Measurements from ENCODE around the gene SEMA4C.
"Not testable (repeated sequence)": the region's sequence is repeated elsewhere in the genome, so short reads cannot be mapped to it uniquely, and the experiment has no call there.

Gene SEMA4C

GRCh38 chr2:96866586-96866985, 3.3 kb downstream of the SEMA4C start:
- DNase-seq (ENCODE audit: low read depth) = no peak

DNA sequence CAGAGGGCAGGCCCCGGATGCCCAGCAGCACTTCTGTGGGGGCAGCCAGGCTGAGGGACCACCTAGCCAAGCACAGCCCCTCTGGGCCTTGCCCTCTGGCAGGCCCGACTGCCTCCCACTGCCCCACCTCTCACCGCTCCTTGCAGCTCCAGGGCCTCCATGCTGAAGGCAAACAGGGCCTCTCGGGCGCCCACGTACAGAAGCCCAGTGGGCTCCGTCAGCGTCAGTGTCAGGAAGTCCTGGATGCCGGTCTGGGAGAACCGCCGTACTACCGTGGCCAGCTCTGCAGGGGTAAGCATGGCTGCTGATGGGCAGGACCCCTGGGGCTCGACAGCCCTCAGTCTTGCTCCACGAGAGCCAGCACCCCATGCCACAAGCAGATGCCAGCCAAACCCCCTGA, 3.7 kb downstream of the SEMA4C start:
- DNase-seq (ENCODE audit: low read depth) = no peak

- DNase-seq (ENCODE audit: low read depth) = no peak
Measured at GRCh38 chr2:96865654-96866053, 4.2 kb downstream of the SEMA4C start.

DNA sequence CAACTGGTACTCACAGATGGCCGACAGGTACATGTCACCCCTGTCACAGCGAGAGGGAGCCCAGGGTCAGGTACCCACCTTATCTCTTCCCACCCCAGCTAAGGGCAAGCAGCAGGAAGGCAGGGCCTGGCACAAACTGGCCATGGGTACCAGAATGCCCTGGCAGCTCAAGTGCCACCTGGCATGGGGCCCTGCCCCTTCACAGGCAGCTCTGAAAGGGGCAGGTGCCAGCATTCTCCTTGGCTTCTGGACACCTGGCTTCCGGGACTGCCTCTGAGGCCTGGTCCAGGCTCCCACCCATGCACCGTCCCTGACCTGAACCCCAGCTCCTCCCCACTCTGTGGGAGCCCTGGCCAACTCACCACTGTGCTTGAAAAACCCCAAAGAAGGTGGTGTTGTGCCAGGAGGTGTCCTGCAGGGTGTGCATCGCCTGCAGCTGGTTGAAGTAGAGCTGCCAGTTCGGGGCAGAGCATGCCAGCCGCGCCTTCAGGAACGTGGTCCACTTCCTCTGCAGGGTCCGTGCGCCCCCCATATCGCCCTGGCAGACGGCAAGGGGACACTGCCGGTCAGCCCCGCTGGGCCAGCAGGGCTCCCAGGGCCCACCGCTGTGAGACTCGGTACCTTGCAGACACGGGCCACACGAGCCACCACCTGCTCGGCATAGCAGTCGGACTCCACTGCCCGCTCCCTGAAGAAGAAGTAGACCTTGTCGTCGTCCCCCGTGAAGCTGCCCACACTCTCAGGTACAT, 5.4 kb downstream of the SEMA4C start:
- no peak for DNase-seq (ENCODE audit: low read depth)

- no peak for DNase-seq (ENCODE audit: low read depth)
Measured at GRCh38 chr2:96863575-96864342, 6.1 kb downstream of the SEMA4C start.

- DNase-seq (ENCODE audit: low read depth) = not testable (repeated sequence)
Measured at GRCh38 chr2:96863056-96863455, 6.8 kb downstream of the SEMA4C start.

- DNase-seq (ENCODE audit: low read depth) = no peak
Measured at GRCh38 chr2:96861074-96861473, 8.8 kb downstream of the SEMA4C start.

- no peak for DNase-seq (ENCODE audit: low read depth)
Measured at GRCh38 chr2:96860065-96861029, 9.5 kb downstream of the SEMA4C start.

DNA sequence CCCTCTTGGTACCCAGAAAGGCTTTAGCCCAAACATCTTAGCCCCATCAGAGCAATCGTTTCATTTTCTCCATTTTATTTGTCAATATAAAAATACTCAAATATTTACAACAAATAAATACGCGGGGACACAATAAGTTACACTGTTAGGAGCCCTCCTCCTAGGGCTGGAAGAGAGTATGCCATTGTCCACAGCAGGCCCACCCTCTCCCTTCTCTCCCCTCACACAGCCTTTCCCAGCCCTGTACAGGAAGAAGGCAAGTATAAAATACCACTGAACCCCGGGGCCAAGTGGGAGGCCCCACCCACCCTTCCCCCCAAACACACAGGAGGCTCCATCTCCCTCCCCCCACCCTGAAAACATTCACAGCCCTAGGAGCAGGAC, 10.2 kb downstream of the SEMA4C start:
- no peak for DNase-seq (ENCODE audit: low read depth)

DNA sequence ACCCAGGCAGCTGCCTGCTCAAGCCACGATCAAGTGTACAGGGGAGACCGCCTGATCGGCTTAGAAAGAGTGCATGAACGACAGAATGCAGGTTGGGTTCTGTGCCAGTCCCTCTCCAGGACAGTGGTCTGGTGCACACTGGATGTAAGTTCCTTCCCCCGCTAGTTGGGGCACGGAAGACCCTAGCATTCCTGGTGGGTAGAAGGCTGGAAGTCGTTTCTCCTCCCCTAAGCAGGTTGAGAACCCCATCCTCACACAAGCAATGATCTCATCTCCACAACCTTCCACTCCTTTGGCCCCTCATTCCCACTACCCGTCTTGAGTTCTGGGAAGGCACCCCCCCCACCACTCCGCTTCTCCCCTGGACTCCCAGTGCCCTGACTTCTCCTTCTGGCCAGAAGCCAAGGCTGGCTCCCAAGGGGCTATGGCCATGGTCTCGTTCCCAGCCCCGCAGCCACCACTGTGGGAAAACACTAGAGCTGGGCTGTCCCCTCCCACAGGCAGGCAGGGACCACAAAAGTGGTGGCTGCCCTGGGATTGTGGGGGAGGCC, 10.7 kb downstream of the SEMA4C start:
- no peak for DNase-seq (ENCODE audit: low read depth)

- DNase-seq (ENCODE audit: low read depth) = peak; percentile 96
Measured at GRCh38 chr2:96857667-96858372, 12.1 kb downstream of the SEMA4C start, which contains the start of gene ANKRD39. TSS of gene ANKRD39 (minus strand) at chr2:96858016. CDS start at chr2:96857987, 29 bp downstream.

GRCh38 chr2:96856776-96857666, 12.9 kb downstream of the SEMA4C start:
- no peak for DNase-seq (ENCODE audit: low read depth)

- DNase-seq (ENCODE audit: low read depth) = no peak
Measured at GRCh38 chr2:96853321-96853720, 16.6 kb downstream of the SEMA4C start.

DNA sequence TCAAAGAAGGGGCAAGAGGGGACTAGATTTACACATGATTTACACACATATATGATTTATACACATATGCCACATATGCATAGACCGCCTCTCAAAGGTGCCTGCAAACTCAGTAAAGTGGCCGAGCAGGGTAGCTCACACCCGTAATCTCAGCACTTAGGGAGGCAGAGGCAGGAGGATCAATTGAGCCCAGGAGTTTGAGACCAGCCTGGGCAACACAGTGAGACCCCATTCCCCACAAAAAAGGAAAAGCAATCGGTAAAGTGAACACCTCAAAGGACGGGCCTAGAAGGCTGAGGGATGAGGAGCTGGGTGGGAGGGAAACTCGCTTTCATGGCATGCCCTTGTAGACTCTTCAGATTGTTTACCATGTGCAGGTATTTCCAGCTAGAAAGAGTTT, 17.2 kb downstream of the SEMA4C start:
- no peak for DNase-seq (ENCODE audit: low read depth)

GRCh38 chr2:96848264-96848663, 21.6 kb downstream of the SEMA4C start:
- DNase-seq (ENCODE audit: low read depth) = no peak

DNA sequence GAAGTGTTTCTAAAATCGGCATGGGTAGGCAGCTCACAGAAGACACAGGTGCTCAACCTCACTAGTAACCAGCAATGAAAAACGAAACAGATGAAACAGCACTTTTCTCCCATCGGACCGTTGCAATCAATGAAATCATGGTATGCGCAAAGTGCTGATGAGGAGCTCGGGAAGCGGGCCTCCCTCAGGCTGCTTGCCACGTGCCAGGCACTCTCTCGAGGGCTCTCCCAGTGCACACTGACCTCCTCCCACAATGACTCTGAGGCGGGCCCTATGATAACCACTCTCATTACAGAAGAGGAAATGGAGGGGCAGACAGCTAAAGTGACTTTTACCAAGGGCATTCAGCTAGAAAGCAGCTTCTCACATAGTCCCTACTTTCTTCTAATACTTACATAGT, 22.3 kb downstream of the SEMA4C start:
- DNase-seq (ENCODE audit: low read depth) = no peak

DNA sequence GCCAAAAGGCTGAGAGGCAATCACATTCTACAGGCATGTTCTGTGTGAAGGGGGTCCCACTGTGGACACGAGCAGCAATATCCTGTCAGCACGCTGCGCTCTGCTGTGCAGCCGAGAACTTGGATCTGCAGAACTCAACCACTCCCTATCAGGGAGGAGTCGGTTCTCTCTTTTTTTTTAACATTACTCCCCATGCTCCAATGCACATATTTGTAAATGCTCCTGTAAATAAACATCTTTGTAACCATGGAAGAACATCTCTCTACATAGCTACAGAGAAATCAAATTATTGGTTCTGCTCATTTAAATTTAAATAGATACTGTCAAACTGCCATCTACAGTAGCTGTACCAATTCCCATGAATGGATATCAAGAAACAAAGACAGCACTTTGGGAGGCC, 23.1 kb downstream of the SEMA4C start:
- no peak for DNase-seq (ENCODE audit: low read depth)

GRCh38 chr2:96844405-96844808, 25.5 kb downstream of the SEMA4C start:
- DNase-seq (ENCODE audit: low read depth) = no peak

GRCh38 chr2:96843538-96844268, 26.2 kb downstream of the SEMA4C start, which contains the start of gene ANKRD23:
TSS of gene ANKRD23 (minus strand) at chr2:96844021. CDS start at chr2:96843992, 29 bp downstream.
- no peak for DNase-seq (ENCODE audit: low read depth)
